Vagina (tissue), 2 donors: ENCODE data around the gene ATP6V0E2.

Experiments
- CTCF ChIP-seq, 3 experiments: fragments of 450-650 bp in 2 of 3; fragments of 200-600 bp in 1 of 3; sonication (generic) in 1 of 3; IDR thresholded peaks; one replicate each; pipeline ENCODE4 v1.5.1; 2017 to 2019; ENCODE audit warnings: antibody characterized with exemption in 3 of 3, mild to moderate bottlenecking in 2 of 3, moderate library complexity in 2 of 3
- POLR2A ChIP-seq, 2 donors: fragments of 450-650 bp; IDR thresholded peaks; one replicate each; pipeline ENCODE4 v1.6.1; 2017; ENCODE audit warnings: antibody characterized with exemption in 2 of 2, mild to moderate bottlenecking in 2 of 2, moderate library complexity in 2 of 2
- POLR2AphosphoS5 ChIP-seq, 2 donors: sonication (generic); formaldehyde crosslinking; IDR thresholded peaks; one replicate each; pipeline ENCODE4 v1.9.0; 2017; ENCODE audit warnings: antibody characterized with exemption in 2 of 2, mild to moderate bottlenecking in 2 of 2, low read depth in 1 of 2; ENCODE audit not compliant: insufficient read depth in 1 of 2

- TF ChIP-seq POLR2AphosphoS5 (IDR thresholded peaks at IDR 0.05; ENCODE audit: insufficient read depth in 1 of 2, low read depth in 1 of 2) (no peak), POLR2A (IDR thresholded peaks at IDR 0.05) (no peak), CTCF (IDR thresholded peaks at IDR 0.05) (no peak)
Measured at GRCh38 chr7:149859369-149859768, 14.4 kb upstream of the ATP6V0E2 start.
